Naive B cell (primary cell): Measurements from ENCODE around the gene PCDH7. TPM values are rescaled to one million over a fixed set of nuclear protein-coding genes. Genes with fewer than 3 reads are reported as not detected.

ENCODE experiments used
- ATAC-seq, 2 donors: fragments of 150-1000 bp; cut with Tn5 transposase; 2 replicates each; pipeline ENCODE4 v1.10.0; 2021; ENCODE audit warnings: low read depth in 2 of 2, mild to moderate bottlenecking in 2 of 2, moderate library complexity in 2 of 2
- DNase-seq: peaks from one replicate; pipeline ENCODE4 v3.0.0; 2022
- H3K27ac Mint-ChIP-seq, 6 donors: one replicate each; pipeline ENCODE4 v1.8.0; 2020 to 2022; ENCODE audit warnings: mild to moderate bottlenecking in 6 of 6, mixed read lengths in 6 of 6, moderate library complexity in 5 of 6, inconsistent platforms in 2 of 6
- H3K27me3 Mint-ChIP-seq, 3 donors: one replicate each; pipeline ENCODE4 v1.8.0; 2021 to 2022; ENCODE audit warnings: mixed read lengths in 3 of 3, mild to moderate bottlenecking in 1 of 3
- H3K36me3 Mint-ChIP-seq, 2 donors: one replicate each; pipeline ENCODE4 v1.8.0; 2020 to 2022; ENCODE audit warnings: mixed read lengths in 2 of 2, inconsistent platforms in 1 of 2, mild to moderate bottlenecking in 1 of 2
- H3K4me1 Mint-ChIP-seq, 3 donors: one replicate each; pipeline ENCODE4 v1.8.0; 2020 to 2022; ENCODE audit warnings: mixed read lengths in 3 of 3, inconsistent platforms in 1 of 3, mild to moderate bottlenecking in 1 of 3, moderate library complexity in 1 of 3
- H3K4me3 Mint-ChIP-seq, 8 donors: one replicate each; pipeline ENCODE4 v1.8.0; 2020 to 2022; ENCODE audit warnings: mild to moderate bottlenecking in 8 of 8, mixed read lengths in 8 of 8, moderate library complexity in 8 of 8, inconsistent platforms in 2 of 8
- H3K9me3 Mint-ChIP-seq, 7 donors: one replicate each; pipeline ENCODE4 v1.8.0; 2020 to 2022; ENCODE audit warnings: mixed read lengths in 7 of 7, mild to moderate bottlenecking in 5 of 7, inconsistent platforms in 2 of 7, moderate library complexity in 1 of 7
- polyA plus RNA-seq, 6 donors: library from polyadenylated mRNA; unstranded; fragments of 300-500 nt; fragmentation: Illumina TruSeq; gene quantifications; one replicate each; pipeline ENCODE4 v1.2.3, GENCODE V29; 2021; ENCODE audit warnings: low read depth in 6 of 6

PCDH7 gene
- polyA plus RNA-seq, 6 donors from 2014 or later = not detected

DNA sequence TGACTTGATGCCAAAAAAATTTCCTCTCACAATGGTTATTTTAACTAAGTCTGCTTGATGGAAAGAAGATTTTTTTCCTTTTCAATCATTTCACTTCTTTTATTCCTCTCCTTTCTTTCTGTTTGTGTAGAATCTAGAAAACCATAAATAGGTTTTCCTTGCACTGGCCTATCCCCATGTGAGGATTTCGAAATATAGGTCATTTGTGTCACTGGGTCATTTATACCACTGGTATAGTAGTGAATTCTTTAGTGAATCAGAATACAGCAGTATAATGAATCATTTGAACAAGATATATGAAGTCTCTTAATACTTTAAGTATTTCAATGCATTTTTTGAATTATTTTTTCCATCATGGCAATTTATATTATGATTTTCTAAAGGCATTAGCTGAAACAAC, 26.6 kb downstream of the PCDH7 start:
- no peaks in the 10 kb centered on the region for H3K27me3 Mint-ChIP-seq
- no peak overlapping the region for H3K27ac Mint-ChIP-seq
- no peaks in the 10 kb centered on the region for H3K36me3 Mint-ChIP-seq
- no peaks in the 10 kb centered on the region for H3K4me1 Mint-ChIP-seq
- DNase-seq (no peak), ATAC-seq (no peak)
- no peak overlapping the region for H3K4me3 Mint-ChIP-seq
- peaks cover 0 to 4% (median 0%) of the 10 kb centered on the region in 7 donors for H3K9me3 Mint-ChIP-seq

DNA sequence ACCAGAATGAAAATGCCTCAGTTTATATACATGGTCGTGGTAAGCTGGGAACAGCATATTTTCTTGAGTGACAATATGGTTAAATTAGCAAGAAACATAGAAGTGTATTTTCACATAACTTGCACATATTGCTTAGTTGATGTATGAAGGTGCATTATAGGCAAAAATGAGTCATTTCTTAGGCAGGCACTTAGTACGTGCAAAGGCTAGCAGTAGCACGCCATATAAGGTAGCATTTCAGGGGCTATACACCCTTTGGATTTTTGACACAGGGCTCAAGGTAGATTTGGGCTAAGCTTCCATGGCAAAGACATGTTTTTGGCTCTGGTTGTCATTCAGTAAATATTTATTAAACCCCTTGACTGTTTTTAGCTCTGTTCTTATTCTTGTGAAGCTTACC, 33.1 kb downstream of the PCDH7 start:
- H3K27ac Mint-ChIP-seq = no peak overlapping the region
- H3K9me3 Mint-ChIP-seq = peaks cover 0 to 5% (median 0%) of the 10 kb centered on the region in 7 donors
- no peaks in the 10 kb centered on the region for H3K27me3 Mint-ChIP-seq
- H3K36me3 Mint-ChIP-seq = no peaks in the 10 kb centered on the region
- H3K4me1 Mint-ChIP-seq = no peaks in the 10 kb centered on the region
- H3K4me3 Mint-ChIP-seq = no peak overlapping the region
- ATAC-seq (no peak), DNase-seq (no peak)

GRCh38 chr4:30754021-30754420, 33.9 kb downstream of the PCDH7 start:
- Mint-ChIP-seq H3K27me3 (no peaks in the 10 kb centered on the region), H3K4me1 (no peaks in the 10 kb centered on the region), H3K9me3 (peaks cover 0 to 5% (median 0%) of the 10 kb centered on the region in 7 donors), H3K27ac (no peak overlapping the region), H3K4me3 (no peak overlapping the region), H3K36me3 (no peaks in the 10 kb centered on the region)
- DNase-seq (no peak), ATAC-seq (no peak)

DNA sequence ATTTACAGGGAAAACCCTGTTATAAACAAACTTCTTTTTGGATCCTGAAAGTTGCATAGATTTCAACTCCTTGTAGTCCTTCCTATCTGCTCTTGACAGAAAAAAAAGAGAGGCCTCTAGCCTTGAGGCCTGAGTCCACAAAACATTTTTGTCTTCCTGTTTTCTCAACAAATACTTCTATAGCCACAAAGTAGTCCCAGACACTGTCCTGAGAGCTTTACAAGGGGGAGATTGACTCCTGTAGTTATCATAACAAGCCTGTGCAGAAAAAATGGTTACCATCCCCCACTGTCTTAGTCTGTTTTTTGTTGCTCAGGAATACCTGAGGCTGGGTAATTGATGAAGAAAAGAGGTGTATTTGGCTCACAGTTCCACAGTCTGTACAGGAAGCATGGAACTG, 35.2 kb downstream of the PCDH7 start:
- Mint-ChIP-seq H3K27me3 (no peaks in the 10 kb centered on the region), H3K27ac (no peak overlapping the region), H3K9me3 (peaks cover 0 to 5% (median 0%) of the 10 kb centered on the region in 7 donors), H3K4me3 (no peak overlapping the region), H3K36me3 (no peaks in the 10 kb centered on the region), H3K4me1 (no peaks in the 10 kb centered on the region)
- no peak for ATAC-seq
- no peak for DNase-seq

DNA sequence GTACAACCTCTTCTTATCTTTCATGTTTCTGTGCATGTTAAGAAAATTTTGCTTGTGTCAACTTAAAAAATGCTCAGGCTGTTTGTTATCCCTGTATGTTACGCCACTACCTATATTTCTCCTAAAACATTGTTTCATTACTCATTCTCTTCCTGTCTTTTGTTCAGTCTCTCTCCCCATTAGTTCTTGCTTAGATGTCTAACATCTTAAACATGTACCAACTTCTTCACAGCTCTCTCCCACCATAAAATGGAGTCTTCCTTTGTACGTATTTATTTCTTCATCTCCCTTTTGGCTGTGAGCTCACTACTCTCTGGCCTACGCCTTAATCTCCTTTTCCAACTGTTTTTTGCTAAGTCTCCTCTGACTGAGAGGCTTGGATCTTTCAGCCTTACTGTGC, 36.4 kb downstream of the PCDH7 start:
- DNase-seq (no peak), ATAC-seq (no peak)
- H3K4me1 Mint-ChIP-seq = no peaks in the 10 kb centered on the region
- H3K27ac Mint-ChIP-seq = no peak overlapping the region
- H3K4me3 Mint-ChIP-seq = no peak overlapping the region
- H3K27me3 Mint-ChIP-seq = no peaks in the 10 kb centered on the region
- H3K9me3 Mint-ChIP-seq = peaks cover 0 to 5% (median 0%) of the 10 kb centered on the region in 7 donors
- H3K36me3 Mint-ChIP-seq = no peaks in the 10 kb centered on the region

DNA sequence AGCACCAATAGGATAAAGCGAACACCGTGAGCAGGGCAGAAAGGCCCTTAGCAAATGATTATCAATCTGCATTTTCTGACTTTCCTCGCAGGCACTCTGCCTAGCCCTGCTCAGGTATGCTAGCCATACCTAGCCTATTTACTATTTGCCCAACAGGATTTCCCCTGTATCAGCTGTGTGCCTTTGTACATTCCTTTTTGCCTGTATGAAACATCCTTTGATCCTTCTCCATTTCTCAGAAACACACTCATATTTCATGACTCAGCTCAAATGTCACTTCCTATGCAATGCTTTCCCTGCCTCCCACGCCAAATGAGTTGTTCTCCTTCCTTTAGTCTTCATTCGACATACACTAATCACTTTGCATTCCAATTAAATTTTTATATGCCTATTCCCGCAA, 37.2 kb downstream of the PCDH7 start:
- DNase-seq (no peak), ATAC-seq (no peak)
- Mint-ChIP-seq H3K27ac (no peak overlapping the region), H3K36me3 (no peaks in the 10 kb centered on the region), H3K27me3 (no peaks in the 10 kb centered on the region), H3K9me3 (peaks cover 0 to 5% (median 0%) of the 10 kb centered on the region in 7 donors), H3K4me3 (no peak overlapping the region), H3K4me1 (no peaks in the 10 kb centered on the region)

- Mint-ChIP-seq H3K9me3 (peaks cover 0 to 5% (median 0%) of the 10 kb centered on the region in 7 donors), H3K4me1 (no peaks in the 10 kb centered on the region), H3K4me3 (no peak overlapping the region), H3K27ac (no peak overlapping the region), H3K27me3 (no peaks in the 10 kb centered on the region), H3K36me3 (no peaks in the 10 kb centered on the region)
- DNase-seq = no peak
- no peak for ATAC-seq
Measured at GRCh38 chr4:30760551-30760950, 40.4 kb downstream of the PCDH7 start.

GRCh38 chr4:30763321-30763727, 43.2 kb downstream of the PCDH7 start:
- Mint-ChIP-seq H3K27me3 (no peaks in the 10 kb centered on the region), H3K4me1 (no peaks in the 10 kb centered on the region), H3K36me3 (no peaks in the 10 kb centered on the region), H3K4me3 (no peak overlapping the region), H3K27ac (no peak overlapping the region), H3K9me3 (no peaks in the 10 kb centered on the region)
- no peak for DNase-seq
- no peak for ATAC-seq

DNA sequence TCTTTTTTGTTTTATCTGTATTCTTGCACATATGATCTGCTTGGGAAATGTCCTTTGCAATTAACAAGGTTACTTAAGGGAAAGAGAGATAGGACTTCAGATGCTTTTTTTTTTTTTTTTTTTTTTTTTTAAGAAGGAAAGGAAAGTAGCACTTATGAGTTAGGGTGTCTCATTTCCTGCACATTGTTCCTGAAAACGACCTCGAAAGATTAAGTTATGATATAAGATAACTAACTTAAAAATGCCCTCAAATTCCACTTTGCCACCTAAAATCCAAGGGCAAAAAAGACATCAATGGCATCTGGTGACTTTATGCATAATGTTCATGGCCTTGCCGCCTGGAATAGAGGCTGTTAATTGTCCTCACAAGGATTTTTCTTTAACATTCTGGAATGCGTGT, 44.9 kb downstream of the PCDH7 start:
- Mint-ChIP-seq H3K4me1 (no peaks in the 10 kb centered on the region), H3K36me3 (no peaks in the 10 kb centered on the region), H3K27me3 (no peaks in the 10 kb centered on the region), H3K4me3 (no peak overlapping the region), H3K27ac (no peak overlapping the region), H3K9me3 (no peaks in the 10 kb centered on the region)
- ATAC-seq (no peak), DNase-seq (no peak)

DNA sequence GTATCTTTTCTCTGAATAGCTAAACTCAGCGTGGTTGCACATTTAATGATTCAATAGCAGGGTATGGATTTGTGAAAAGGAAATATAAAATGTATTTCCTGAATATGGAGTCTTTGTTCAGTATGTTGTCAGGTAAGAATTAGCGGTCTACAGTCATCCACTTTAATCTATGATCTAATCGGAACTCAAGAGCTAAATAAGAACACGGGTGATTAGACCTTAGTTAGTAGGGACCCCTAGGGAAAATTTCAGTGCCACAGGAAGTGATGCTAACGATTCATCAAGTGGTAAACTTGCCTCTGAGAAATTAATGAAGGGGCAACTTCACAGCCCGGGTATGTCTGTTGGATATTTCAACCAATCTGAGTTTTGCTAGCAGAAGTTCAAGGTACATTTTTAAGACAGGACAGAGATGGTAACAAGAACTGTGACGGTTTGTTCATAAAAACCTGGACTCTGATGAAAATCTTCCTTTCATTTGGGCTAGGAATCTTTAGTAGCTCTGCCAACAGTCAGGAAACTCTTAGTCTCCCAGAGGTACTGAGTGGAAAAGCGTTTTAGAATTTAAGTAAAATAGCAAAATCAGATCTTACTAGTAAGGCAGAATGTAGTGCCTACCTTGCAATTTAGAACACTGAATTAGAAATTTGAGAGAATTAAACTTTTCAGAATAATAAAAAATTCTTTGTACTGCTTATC, 47.1 kb downstream of the PCDH7 start:
- no peaks in the 10 kb centered on the region for H3K9me3 Mint-ChIP-seq
- no peak overlapping the region for H3K27ac Mint-ChIP-seq
- ATAC-seq (no peak), DNase-seq (no peak)
- H3K36me3 Mint-ChIP-seq = no peaks in the 10 kb centered on the region
- H3K27me3 Mint-ChIP-seq = no peaks in the 10 kb centered on the region
- H3K4me3 Mint-ChIP-seq = no peak overlapping the region
- no peaks in the 10 kb centered on the region for H3K4me1 Mint-ChIP-seq

- H3K4me3 Mint-ChIP-seq = no peak overlapping the region
- no peak for ATAC-seq
- DNase-seq = no peak
- H3K4me1 Mint-ChIP-seq = no peaks in the 10 kb centered on the region
- no peak overlapping the region for H3K27ac Mint-ChIP-seq
- no peaks in the 10 kb centered on the region for H3K9me3 Mint-ChIP-seq
- no peaks in the 10 kb centered on the region for H3K36me3 Mint-ChIP-seq
- H3K27me3 Mint-ChIP-seq = no peaks in the 10 kb centered on the region
Measured at GRCh38 chr4:30768277-30768676, 48.1 kb downstream of the PCDH7 start.

- Mint-ChIP-seq H3K27ac (no peak overlapping the region), H3K27me3 (no peaks in the 10 kb centered on the region), H3K36me3 (no peaks in the 10 kb centered on the region), H3K4me3 (no peak overlapping the region), H3K9me3 (no peaks in the 10 kb centered on the region), H3K4me1 (no peaks in the 10 kb centered on the region)
- no peak for ATAC-seq
- DNase-seq = no peak
Measured at GRCh38 chr4:30769093-30769492, 48.9 kb downstream of the PCDH7 start.

DNA sequence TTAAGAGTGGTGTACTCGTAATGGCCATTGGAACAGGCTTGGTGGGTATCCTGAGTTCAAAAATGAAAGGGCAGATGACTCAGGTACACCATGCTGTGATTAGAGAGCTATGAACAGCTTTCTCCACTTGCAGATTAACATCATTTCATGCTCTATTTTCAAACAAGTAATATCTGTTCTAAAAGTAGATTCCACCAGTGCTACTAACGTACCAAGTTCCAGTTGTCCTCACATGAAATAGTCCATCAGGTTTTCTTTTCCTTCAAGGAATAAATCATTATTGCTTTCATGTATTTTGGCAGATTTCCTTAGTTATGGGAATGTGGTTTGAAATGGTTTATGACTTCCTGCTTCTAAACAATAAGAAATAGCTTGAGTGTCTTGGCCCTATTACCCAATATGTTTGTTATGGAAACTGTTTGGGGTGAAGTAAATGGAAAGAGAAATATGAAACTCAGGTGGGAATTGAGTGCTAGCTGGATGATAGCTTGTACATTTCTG, 49.9 kb downstream of the PCDH7 start:
- Mint-ChIP-seq H3K4me3 (no peak overlapping the region), H3K36me3 (no peaks in the 10 kb centered on the region), H3K27ac (no peak overlapping the region), H3K9me3 (no peaks in the 10 kb centered on the region), H3K4me1 (no peaks in the 10 kb centered on the region), H3K27me3 (no peaks in the 10 kb centered on the region)
- DNase-seq (no peak), ATAC-seq (no peak)

DNA sequence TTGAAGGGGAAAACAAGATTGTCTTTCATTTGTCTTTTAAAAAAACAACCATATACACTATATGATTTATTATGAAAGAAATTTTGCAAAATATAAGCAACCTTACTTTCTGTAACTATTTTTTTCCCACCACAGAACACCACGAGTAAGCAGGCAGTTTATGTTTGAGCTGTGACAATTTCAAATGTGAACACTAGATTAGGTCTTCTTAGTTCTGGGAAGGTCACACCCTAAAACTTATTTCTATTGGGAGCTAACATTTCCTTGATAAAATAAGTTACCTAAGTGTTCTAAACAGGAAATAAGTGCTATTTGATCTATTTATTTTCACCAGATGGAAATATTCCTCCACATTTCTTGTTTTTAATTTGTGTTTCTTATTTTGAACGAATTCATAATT, 50.6 kb downstream of the PCDH7 start:
- H3K4me1 Mint-ChIP-seq = no peaks in the 10 kb centered on the region
- H3K27ac Mint-ChIP-seq = no peak overlapping the region
- ATAC-seq (no peak), DNase-seq (no peak)
- H3K4me3 Mint-ChIP-seq = no peak overlapping the region
- no peaks in the 10 kb centered on the region for H3K36me3 Mint-ChIP-seq
- H3K9me3 Mint-ChIP-seq = no peaks in the 10 kb centered on the region
- H3K27me3 Mint-ChIP-seq = no peaks in the 10 kb centered on the region

DNA sequence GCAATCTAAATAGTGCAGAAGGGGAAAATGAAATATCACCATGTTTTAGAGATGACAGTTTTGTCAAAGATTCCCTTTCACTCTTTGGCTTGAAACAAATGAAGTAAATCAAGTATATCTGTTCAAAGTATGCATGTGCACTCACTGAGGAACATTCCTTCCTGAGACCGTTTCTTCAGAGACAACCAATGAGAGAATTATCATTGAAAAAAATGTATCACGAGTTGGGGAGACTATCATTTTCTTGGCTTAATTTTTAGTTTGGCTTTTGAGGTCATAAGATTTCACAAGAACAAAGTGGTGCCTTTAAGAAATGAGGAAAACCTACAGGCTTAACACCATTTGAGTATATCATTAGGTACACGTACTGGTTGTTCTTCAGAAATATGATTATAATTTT, 56.3 kb downstream of the PCDH7 start:
- no peaks in the 10 kb centered on the region for H3K9me3 Mint-ChIP-seq
- no peaks in the 10 kb centered on the region for H3K27me3 Mint-ChIP-seq
- H3K27ac Mint-ChIP-seq = no peak overlapping the region
- no peaks in the 10 kb centered on the region for H3K4me1 Mint-ChIP-seq
- H3K4me3 Mint-ChIP-seq = no peak overlapping the region
- DNase-seq (no peak), ATAC-seq (no peak)
- H3K36me3 Mint-ChIP-seq = no peaks in the 10 kb centered on the region
